ENCODE data around the gene OFD1. TPM values are rescaled to one million over a fixed set of nuclear protein-coding genes. Genes with fewer than 3 reads are reported as not detected.

OFD1 gene
- total RNA-seq, 1 experiment from 2014 or later, result 14.4 TPM

DNA sequence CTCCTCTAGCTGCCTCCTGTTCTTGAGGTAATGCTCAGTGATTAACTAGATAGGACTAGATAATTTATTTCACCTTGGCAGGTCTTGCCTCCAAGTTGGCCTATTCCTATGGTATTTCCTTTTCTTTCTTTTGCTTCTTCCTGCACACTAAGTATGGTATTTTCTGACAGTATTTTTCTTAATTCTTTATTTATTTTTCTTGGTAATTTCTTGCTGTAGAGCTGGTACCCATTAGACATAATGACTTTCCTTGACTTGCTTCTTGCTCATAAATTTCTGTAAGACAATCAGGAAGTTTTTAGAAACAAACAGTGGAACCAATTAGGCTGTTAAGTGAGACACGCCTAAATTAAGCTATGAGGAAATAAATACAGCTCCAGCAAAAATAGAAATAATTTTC is 36.1 kb upstream of the OFD1 start:
- H3K4me3 ChIP-seq (ENCODE audit: low read length), result no peak overlapping the region
- POLR2A ChIA-PET (ENCODE audit: unreplicated experiment), result interaction anchor here (0.6 kb wide), 1 partner anchor 37 kb away, joined by 4 read pairs; no protein-coding TSS in a partner anchor
- no peaks in the 10 kb centered on the region for H3K4me1 ChIP-seq (ENCODE audit: insufficient read depth, low read length)
- no peaks in the 10 kb centered on the region for H3K9me3 ChIP-seq (ENCODE audit: low read length)
- intact Hi-C loops (cut with micrococcal nuclease), result no loop called here
- no peak for TF ChIP-seq EZH2phosphoT487 (IDR thresholded peaks at IDR 0.05; ENCODE audit: borderline replicate concordance, low read length)
- no peak for TF ChIP-seq EZH2 (IDR thresholded peaks at IDR 0.05; ENCODE audit: low read length, unreplicated experiment)
- no peaks in the 10 kb centered on the region for H3F3A ChIP-seq (ENCODE audit: low read length, unreplicated experiment)
- H3K9me2 ChIP-seq (replicated peaks; ENCODE audit: low read length), result no peaks in the 10 kb centered on the region
- BruUV-seq (replicated peaks), result no TSS peak
- no peak overlapping the region for H2AFZ ChIP-seq (ENCODE audit: low read length)
- ATAC-seq (no peak), DNase-seq (no peak)
- H3K27me3 ChIP-seq (ENCODE audit: low read length), result no peaks in the 10 kb centered on the region
- no peak overlapping the region for H3K4me2 ChIP-seq (ENCODE audit: low read length)
- H3K9ac ChIP-seq (ENCODE audit: low read length), result no peak overlapping the region
- CTCF ChIA-PET, result no interaction called here
- no peaks in the 10 kb centered on the region for H3K36me3 ChIP-seq (ENCODE audit: low read depth, low read length)
- H4K20me1 ChIP-seq (ENCODE audit: low read length), result peaks cover 14% of the 10 kb centered on the region; the same call in 1 of the 2 replicates
- H3K27ac ChIP-seq (ENCODE audit: low read length), result no peak overlapping the region
- peaks cover 82% of the 10 kb centered on the region for H3K79me2 ChIP-seq (ENCODE audit: low read length)

DNA sequence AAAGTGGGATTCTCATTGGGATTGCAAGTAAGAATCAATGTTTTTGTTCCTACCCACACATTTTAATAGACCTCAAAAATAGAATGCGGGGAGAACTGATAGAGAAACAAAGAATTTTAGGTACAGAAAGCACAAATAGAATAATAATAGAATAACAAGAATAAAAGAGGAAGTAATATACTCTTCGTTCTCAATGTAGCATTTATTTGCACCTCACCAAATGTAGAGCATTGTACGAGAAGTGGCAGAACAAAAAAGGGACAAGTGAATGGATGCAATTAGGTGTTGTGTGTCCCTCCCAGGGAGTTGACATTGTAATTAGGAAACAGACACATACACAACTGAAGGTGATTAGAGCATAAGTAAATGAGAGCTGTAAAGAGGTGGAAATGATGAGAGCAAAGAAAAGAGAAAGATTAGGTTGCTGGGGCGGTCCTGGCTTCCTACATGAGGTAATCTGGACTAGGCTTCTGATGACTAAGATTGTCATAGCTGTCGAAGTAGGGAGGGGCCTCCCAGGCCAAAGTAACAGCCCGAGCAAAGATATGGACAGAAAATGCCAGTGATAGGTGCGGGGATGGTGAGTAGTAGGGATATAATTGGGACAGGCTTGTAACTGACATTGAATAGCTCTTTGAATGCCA is 35.2 kb upstream of the OFD1 start:
- TF ChIP-seq EZH2 (IDR thresholded peaks at IDR 0.05; ENCODE audit: low read length, unreplicated experiment) (no peak), EZH2phosphoT487 (IDR thresholded peaks at IDR 0.05; ENCODE audit: borderline replicate concordance, low read length) (no peak)
- TF ChIP-seq, protein P1, sequence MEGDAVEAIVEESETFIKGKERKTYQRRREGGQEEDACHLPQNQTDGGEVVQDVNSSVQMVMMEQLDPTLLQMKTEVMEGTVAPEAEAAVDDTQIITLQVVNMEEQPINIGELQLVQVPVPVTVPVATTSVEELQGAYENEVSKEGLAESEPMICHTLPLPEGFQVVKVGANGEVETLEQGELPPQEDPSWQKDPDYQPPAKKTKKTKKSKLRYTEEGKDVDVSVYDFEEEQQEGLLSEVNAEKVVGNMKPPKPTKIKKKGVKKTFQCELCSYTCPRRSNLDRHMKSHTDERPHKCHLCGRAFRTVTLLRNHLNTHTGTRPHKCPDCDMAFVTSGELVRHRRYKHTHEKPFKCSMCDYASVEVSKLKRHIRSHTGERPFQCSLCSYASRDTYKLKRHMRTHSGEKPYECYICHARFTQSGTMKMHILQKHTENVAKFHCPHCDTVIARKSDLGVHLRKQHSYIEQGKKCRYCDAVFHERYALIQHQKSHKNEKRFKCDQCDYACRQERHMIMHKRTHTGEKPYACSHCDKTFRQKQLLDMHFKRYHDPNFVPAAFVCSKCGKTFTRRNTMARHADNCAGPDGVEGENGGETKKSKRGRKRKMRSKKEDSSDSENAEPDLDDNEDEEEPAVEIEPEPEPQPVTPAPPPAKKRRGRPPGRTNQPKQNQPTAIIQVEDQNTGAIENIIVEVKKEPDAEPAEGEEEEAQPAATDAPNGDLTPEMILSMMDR (conservative IDR thresholded peaks at IDR 0.05; ENCODE audit: low read depth, low read length), result no peak
- DNase-seq (no peak), ATAC-seq (no peak)
- peaks cover 12% of the 10 kb centered on the region; the same call in 1 of the 2 replicates for H4K20me1 ChIP-seq (ENCODE audit: low read length)
- no peak overlapping the region for H3K4me3 ChIP-seq (ENCODE audit: low read length)
- H3K27me3 ChIP-seq (ENCODE audit: low read length), result no peaks in the 10 kb centered on the region
- H3K27ac ChIP-seq (ENCODE audit: low read length), result no peak overlapping the region
- no peak overlapping the region for H3K9ac ChIP-seq (ENCODE audit: low read length)
- H3K9me2 ChIP-seq (replicated peaks; ENCODE audit: low read length), result no peaks in the 10 kb centered on the region
- no peaks in the 10 kb centered on the region for H3K9me3 ChIP-seq (ENCODE audit: low read length)
- BruUV-seq (replicated peaks), result no TSS peak
- CTCF ChIA-PET, result no interaction called here
- POLR2A ChIA-PET (ENCODE audit: unreplicated experiment), result no interaction called here
- no peak overlapping the region for H3K4me2 ChIP-seq (ENCODE audit: low read length)
- H3K4me1 ChIP-seq (ENCODE audit: insufficient read depth, low read length), result peaks cover 7% of the 10 kb centered on the region
- H3K79me2 ChIP-seq (ENCODE audit: low read length), result peaks cover 78% of the 10 kb centered on the region
- H3F3A ChIP-seq (ENCODE audit: low read length, unreplicated experiment), result no peaks in the 10 kb centered on the region
- H3K36me3 ChIP-seq (ENCODE audit: low read depth, low read length), result no peaks in the 10 kb centered on the region
- no peak overlapping the region for H2AFZ ChIP-seq (ENCODE audit: low read length)
- intact Hi-C loops (cut with micrococcal nuclease), result no loop called here

DNA sequence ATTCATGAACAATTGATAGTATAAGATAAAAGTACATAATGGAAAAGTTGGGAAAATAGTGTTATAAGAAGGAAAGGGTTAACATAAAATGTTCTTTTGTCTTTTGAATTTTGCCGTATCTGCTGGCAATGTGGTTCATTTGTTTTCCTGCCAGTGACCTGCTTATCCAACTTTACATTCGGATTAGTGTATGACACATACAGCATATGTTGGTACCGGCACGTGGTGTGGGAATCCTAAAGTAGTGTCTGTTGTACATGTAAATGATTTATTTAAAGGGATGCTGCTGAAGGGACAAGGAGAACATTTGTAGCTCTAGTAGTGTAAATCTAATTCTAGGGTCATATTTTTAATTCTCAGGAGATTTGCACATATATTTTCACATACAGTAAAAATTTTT is 34.2 kb upstream of the OFD1 start:
- no peak for TF ChIP-seq EZH2phosphoT487 (IDR thresholded peaks at IDR 0.05; ENCODE audit: borderline replicate concordance, low read length)
- no peak for TF ChIP-seq EZH2 (IDR thresholded peaks at IDR 0.05; ENCODE audit: low read length, unreplicated experiment)
- TF ChIP-seq, protein P1 (conservative IDR thresholded peaks at IDR 0.05; ENCODE audit: low read depth, low read length), result no peak
- intact Hi-C loops (cut with micrococcal nuclease), result no loop called here
- Histone ChIP-seq H4K20me1 (ENCODE audit: low read length) (0 out of 2 replicates have a peak, but pooled peaks cover 4% of the 10 kb centered on the region), H3F3A (ENCODE audit: low read length, unreplicated experiment) (no peaks in the 10 kb centered on the region), H3K36me3 (ENCODE audit: low read depth, low read length) (no peaks in the 10 kb centered on the region), H3K27me3 (ENCODE audit: low read length) (no peaks in the 10 kb centered on the region), H3K4me2 (ENCODE audit: low read length) (no peak overlapping the region), H3K79me2 (ENCODE audit: low read length) (peaks cover 72% of the 10 kb centered on the region), H3K9ac (ENCODE audit: low read length) (no peak overlapping the region), H3K4me3 (ENCODE audit: low read length) (no peak overlapping the region), H3K27ac (ENCODE audit: low read length) (no peak overlapping the region), H3K4me1 (ENCODE audit: insufficient read depth, low read length) (peaks cover 8% of the 10 kb centered on the region), H2AFZ (ENCODE audit: low read length) (no peak overlapping the region), H3K9me2 (replicated peaks; ENCODE audit: low read length) (no peaks in the 10 kb centered on the region), H3K9me3 (ENCODE audit: low read length) (no peaks in the 10 kb centered on the region)
- ChIA-PET POLR2A (ENCODE audit: unreplicated experiment) (no interaction called here), CTCF (no interaction called here)
- no peak for ATAC-seq
- no TSS peak for BruUV-seq (replicated peaks)
- DNase-seq, result no peak

Measured in PC-3 (cell line).